BJ (cell line): Measurements from ENCODE around the gene CFAP92. TPM values are rescaled to one million over a fixed set of nuclear protein-coding genes. Genes with fewer than 3 reads are reported as not detected.
"Not testable (repeated sequence)": the region's sequence is repeated elsewhere in the genome, so short reads cannot be mapped to it uniquely, and the experiment has no call there.

ENCODE experiments used
- CTCF ChIA-PET: fragments of 350-600 bp; formaldehyde crosslinking; extraction: SDS; loops from one replicate; lab custom pipeline; 2021; ENCODE audit warnings: antibody characterized with exemption, inconsistent platforms; lab: Yijun Ruan, JAX
- POLR2A ChIA-PET: fragments of 300-600 bp; sonication (Branson Sonifier 250); formaldehyde crosslinking; extraction: SDS; loops from one replicate; lab custom pipeline; 2021; ENCODE audit warnings: antibody characterized with exemption; lab: Charles Lee
- DNase-seq: peaks from one replicate; pipeline ENCODE4 v3.0.0-alpha.2; 2011; ENCODE audit warnings: low read depth
- H3K27me3 ChIP-seq: 2 replicates; pipeline ENCODE4 v1.6.0; 2011; ENCODE audit warnings: low read length; ENCODE audit not compliant: control insufficient read depth, insufficient read depth
- H3K36me3 ChIP-seq: 2 replicates; pipeline ENCODE4 v1.5.1; 2011; ENCODE audit warnings: low read length; ENCODE audit not compliant: control insufficient read depth, insufficient read depth
- H3K4me3 ChIP-seq: 2 replicates; pipeline ENCODE4 v1.5.1; 2011; ENCODE audit warnings: low read depth, mild to moderate bottlenecking, control low read depth, low read length
- polyA plus RNA-seq: library from polyadenylated mRNA; depleted of rRNA; stranded (reverse); fragments of >200 nt; gene quantifications from 2 replicates; pipeline ENCODE4 v1.2.3, GENCODE V29; 2011
- TF ChIP-seq, protein P1 (sequence below): IDR thresholded peaks from 2 replicates; pipeline ENCODE4 v1.5.1; 2011; ENCODE audit warnings: low read depth, mild to moderate bottlenecking, control low read depth, inconsistent platforms, low read length, moderate library complexity; ENCODE audit not compliant: insufficient read depth

CFAP92 gene
- polyA plus RNA-seq, 1 experiment: not detected

DNA sequence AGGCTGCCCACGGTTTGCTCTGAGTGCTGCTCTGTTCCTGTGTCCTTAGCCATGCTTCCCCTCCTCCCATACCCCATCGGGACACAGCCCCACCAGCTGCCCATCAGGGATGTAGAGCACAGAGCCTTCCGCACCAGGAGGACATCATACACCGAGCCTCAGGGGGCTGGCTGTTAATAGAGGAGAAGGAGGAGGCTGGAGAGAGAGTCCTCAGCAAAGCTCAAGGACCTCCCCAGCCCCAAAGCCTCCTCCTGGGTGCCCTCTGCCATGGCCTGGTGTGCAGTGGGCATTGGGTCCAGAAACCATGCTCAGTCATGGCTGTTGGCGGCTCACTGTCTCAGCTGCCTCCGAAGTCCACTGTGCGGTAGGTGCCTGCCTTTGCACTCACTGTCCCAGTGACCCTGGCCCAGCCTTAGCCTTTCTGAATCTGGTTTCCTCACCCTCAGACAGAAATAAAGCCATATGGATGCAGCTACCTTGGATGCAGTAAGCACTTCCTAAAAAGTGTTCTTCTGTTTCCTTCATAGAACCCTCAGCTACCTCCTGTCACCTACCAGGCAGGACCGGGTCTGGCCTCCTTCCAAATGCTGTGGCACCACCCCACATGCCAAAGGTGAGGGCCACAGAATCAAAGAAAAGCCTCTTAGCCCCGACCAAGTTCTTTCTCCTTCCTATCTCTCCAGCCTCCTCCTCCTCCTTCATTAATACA is 60.5 kb downstream of the CFAP92 start:
- ChIA-PET POLR2A (no interaction called here), CTCF (no interaction called here)
- no peak for DNase-seq
- peaks cover 12% of the 10 kb centered on the region for H3K27me3 ChIP-seq
- H3K36me3 ChIP-seq: no peaks in the 10 kb centered on the region
- no peak overlapping the region for H3K4me3 ChIP-seq
- TF ChIP-seq, protein P1, sequence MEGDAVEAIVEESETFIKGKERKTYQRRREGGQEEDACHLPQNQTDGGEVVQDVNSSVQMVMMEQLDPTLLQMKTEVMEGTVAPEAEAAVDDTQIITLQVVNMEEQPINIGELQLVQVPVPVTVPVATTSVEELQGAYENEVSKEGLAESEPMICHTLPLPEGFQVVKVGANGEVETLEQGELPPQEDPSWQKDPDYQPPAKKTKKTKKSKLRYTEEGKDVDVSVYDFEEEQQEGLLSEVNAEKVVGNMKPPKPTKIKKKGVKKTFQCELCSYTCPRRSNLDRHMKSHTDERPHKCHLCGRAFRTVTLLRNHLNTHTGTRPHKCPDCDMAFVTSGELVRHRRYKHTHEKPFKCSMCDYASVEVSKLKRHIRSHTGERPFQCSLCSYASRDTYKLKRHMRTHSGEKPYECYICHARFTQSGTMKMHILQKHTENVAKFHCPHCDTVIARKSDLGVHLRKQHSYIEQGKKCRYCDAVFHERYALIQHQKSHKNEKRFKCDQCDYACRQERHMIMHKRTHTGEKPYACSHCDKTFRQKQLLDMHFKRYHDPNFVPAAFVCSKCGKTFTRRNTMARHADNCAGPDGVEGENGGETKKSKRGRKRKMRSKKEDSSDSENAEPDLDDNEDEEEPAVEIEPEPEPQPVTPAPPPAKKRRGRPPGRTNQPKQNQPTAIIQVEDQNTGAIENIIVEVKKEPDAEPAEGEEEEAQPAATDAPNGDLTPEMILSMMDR: no peak

DNA sequence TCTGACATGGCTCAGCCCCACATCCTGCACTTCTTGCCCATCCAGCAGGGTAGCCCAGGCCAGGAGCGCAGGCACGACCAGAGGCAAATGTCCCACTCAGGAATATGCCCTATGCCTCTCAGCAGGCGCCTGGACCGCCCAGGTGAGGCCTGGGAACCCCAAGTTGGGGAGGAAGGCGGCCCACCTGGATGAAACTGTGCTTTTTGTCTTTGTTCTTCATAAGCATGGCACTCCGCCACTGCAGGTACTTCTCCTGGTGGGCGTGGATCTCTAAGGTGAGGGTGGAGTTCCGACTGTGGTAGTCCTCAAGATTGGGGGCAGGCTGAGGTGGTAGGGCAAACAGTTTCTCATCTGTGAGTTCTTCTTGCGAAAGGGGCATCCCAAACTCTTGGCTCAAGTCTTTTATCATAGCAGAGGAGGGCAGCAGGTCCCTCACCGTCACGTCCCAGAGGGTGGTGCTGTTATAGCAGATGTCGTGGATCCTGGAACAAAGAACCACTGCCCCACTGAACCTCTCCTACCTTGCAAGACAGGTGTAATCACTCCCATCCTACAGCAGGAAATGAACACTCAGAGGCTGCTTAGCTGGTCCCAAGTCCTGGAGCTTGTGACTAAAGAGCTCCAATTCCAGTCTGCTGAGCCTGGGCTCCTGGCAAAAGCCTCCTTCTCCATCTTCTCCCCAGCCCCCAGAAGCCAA is 61.2 kb downstream of the CFAP92 start:
- DNase-seq: no peak
- Histone ChIP-seq H3K27me3 (peaks cover 12% of the 10 kb centered on the region), H3K4me3 (no peak overlapping the region), H3K36me3 (no peaks in the 10 kb centered on the region)
- CTCF ChIA-PET: no interaction called here
- TF ChIP-seq, protein P1: no peak
- POLR2A ChIA-PET: no interaction called here

DNA sequence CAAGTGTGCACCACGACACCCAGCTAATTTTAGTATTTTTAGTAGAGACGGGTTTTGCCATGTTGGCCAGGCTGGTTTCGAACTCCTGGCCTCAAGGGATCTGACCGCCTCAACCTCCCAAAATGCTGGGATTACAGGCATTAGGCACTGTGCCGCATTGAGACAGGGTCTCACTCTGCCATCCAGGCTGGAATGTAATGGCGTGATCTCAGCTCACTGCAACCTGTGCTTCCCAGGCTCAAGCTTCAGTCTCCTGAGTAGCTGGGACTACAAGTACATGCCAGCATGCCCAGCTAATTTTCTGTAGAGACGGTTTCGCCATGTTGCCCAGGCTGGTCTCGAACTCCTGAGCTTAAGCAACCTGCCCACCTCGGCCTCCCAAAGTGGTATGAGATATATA is 62.8 kb downstream of the CFAP92 start:
- Histone ChIP-seq H3K27me3 (peaks cover 10% of the 10 kb centered on the region), H3K36me3 (no peaks in the 10 kb centered on the region), H3K4me3 (no peak overlapping the region)
- TF ChIP-seq, protein P1: no peak
- DNase-seq: no peak
- ChIA-PET CTCF (no interaction called here), POLR2A (no interaction called here)

DNA sequence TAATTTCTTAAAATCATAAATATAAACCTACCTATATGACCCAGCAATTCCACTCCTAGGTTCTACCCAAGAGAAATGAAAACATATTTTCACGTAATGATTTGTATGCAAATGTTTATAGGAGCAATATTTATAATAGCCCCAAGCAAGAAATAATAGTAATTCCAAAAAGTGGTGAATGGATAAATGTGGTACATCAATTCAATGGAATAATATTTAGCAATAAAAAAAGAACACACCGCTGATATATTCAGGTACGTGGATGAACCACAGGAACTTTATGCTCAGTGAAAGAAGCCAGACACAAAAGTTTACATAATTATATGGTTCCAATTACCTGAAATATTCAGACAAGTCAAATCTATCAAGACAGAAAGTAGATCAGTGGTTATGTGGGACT is 64.5 kb downstream of the CFAP92 start:
- ChIA-PET POLR2A (no interaction called here), CTCF (no interaction called here)
- no peak for DNase-seq
- TF ChIP-seq, protein P1: no peak
- Histone ChIP-seq H3K36me3 (no peaks in the 10 kb centered on the region), H3K4me3 (no peak overlapping the region), H3K27me3 (peaks cover 10% of the 10 kb centered on the region)

DNA sequence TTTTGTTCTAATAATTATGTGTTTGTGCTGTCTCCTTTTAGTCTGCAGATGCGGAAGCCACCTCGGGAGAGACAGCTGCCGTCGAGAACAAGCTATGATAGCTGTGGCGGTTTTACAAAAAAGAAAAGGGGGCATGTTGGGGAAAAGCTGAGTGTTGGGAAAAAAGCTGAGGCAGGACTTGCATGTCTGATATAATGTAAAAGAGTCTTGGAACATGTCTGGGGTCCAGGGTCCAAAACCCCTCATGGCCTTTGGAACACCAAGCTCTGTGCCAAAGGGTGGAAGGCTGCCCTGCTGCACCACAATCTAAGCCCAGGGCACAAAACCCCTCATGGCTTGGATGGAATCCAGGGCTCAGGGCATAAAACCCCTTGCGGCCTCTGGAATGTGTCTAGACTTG is 69.9 kb downstream of the CFAP92 start:
- POLR2A ChIA-PET, H3K4me3 ChIP-seq, H3K36me3 ChIP-seq, H3K27me3 ChIP-seq, DNase-seq, CTCF ChIA-PET: not testable (repeated sequence)
